ENCODE measurements around the gene LTBP2.

LTBP2 gene

GRCh38 chr14:74627076-74627475, 15.0 kb upstream of the LTBP2 start:
- H3K9me2 ChIP-seq (replicated peaks; ENCODE audit: insufficient read depth, low read length), result no peaks in the 10 kb centered on the region

GRCh38 chr14:74622257-74622656, 10.2 kb upstream of the LTBP2 start:
- Histone ChIP-seq H3K9ac (ENCODE audit: low read length) (no peak overlapping the region), H2AFZ (ENCODE audit: low read length) (no peak overlapping the region), H3K9me3 (replicated peaks; ENCODE audit: insufficient read depth, low read length) (no peaks in the 10 kb centered on the region), H3K36me3 (replicated peaks; ENCODE audit: insufficient read depth, low read length) (no peaks in the 10 kb centered on the region), H3K27ac (ENCODE audit: low read length) (no peak overlapping the region), H3K9me2 (replicated peaks; ENCODE audit: insufficient read depth, low read length) (no peaks in the 10 kb centered on the region), H3K79me2 (ENCODE audit: low read length) (no peaks in the 10 kb centered on the region), H3K4me3 (ENCODE audit: low read length) (no peak overlapping the region), H3F3A (ENCODE audit: insufficient read depth, low read length) (no peaks in the 10 kb centered on the region), H3K4me2 (ENCODE audit: low read depth, low read length) (no peak overlapping the region), H4K20me1 (ENCODE audit: insufficient read depth, low read length) (no peaks in the 10 kb centered on the region), H3K27me3 (replicated peaks; ENCODE audit: insufficient read depth, low read length) (no peaks in the 10 kb centered on the region), H3K4me1 (ENCODE audit: low read length) (no peaks in the 10 kb centered on the region)
- TF ChIP-seq CTCF (IDR thresholded peaks at IDR 0.05; ENCODE audit: low read length), result no peak
- TF ChIP-seq EZH2 (optimal IDR thresholded peaks at IDR 0.05; ENCODE audit: low read depth, low read length), result no peak
- TF ChIP-seq EZH2phosphoT487 (IDR thresholded peaks at IDR 0.05; ENCODE audit: low read length), result no peak
- DNase-seq, result no peak

More at GRCh38 chr14:74627076-74627475, 15.0 kb upstream of the LTBP2 start:
- H3K27me3 ChIP-seq (replicated peaks; ENCODE audit: insufficient read depth, low read length), result no peaks in the 10 kb centered on the region
- TF ChIP-seq CTCF (IDR thresholded peaks at IDR 0.05; ENCODE audit: low read length), result no peak
- TF ChIP-seq EZH2phosphoT487 (IDR thresholded peaks at IDR 0.05; ENCODE audit: low read length), result no peak
- H3K9me3 ChIP-seq (replicated peaks; ENCODE audit: insufficient read depth, low read length), result no peaks in the 10 kb centered on the region
- no peak for DNase-seq
- H3K4me3 ChIP-seq (ENCODE audit: low read length), result no peak overlapping the region
- no peaks in the 10 kb centered on the region for H4K20me1 ChIP-seq (ENCODE audit: insufficient read depth, low read length)
- H3K4me2 ChIP-seq (ENCODE audit: low read depth, low read length), result no peak overlapping the region
- no peak overlapping the region for H2AFZ ChIP-seq (ENCODE audit: low read length)
- no peaks in the 10 kb centered on the region for H3K79me2 ChIP-seq (ENCODE audit: low read length)
- H3K9ac ChIP-seq (ENCODE audit: low read length), result no peak overlapping the region
- no peaks in the 10 kb centered on the region for H3K36me3 ChIP-seq (replicated peaks; ENCODE audit: insufficient read depth, low read length)
- H3K27ac ChIP-seq (ENCODE audit: low read length), result no peak overlapping the region
- H3K4me1 ChIP-seq (ENCODE audit: low read length), result no peaks in the 10 kb centered on the region
- no peaks in the 10 kb centered on the region for H3F3A ChIP-seq (ENCODE audit: insufficient read depth, low read length)

GRCh38 chr14:74621556-74621955, 9.5 kb upstream of the LTBP2 start:
- no peaks in the 10 kb centered on the region for H3K79me2 ChIP-seq (ENCODE audit: low read length)
- H4K20me1 ChIP-seq (ENCODE audit: insufficient read depth, low read length), result no peaks in the 10 kb centered on the region
- H3K4me1 ChIP-seq (ENCODE audit: low read length), result no peaks in the 10 kb centered on the region
- no peak for TF ChIP-seq EZH2 (optimal IDR thresholded peaks at IDR 0.05; ENCODE audit: low read depth, low read length)
- no peak for TF ChIP-seq CTCF (IDR thresholded peaks at IDR 0.05; ENCODE audit: low read length)
- no peak for TF ChIP-seq EZH2phosphoT487 (IDR thresholded peaks at IDR 0.05; ENCODE audit: low read length)
- H3K27me3 ChIP-seq (replicated peaks; ENCODE audit: insufficient read depth, low read length), result no peaks in the 10 kb centered on the region
- H2AFZ ChIP-seq (ENCODE audit: low read length), result no peak overlapping the region
- no peaks in the 10 kb centered on the region for H3K9me3 ChIP-seq (replicated peaks; ENCODE audit: insufficient read depth, low read length)
- H3K4me3 ChIP-seq (ENCODE audit: low read length), result no peak overlapping the region
- no peak overlapping the region for H3K4me2 ChIP-seq (ENCODE audit: low read depth, low read length)
- H3F3A ChIP-seq (ENCODE audit: insufficient read depth, low read length), result no peaks in the 10 kb centered on the region
- no peak for DNase-seq
- no peaks in the 10 kb centered on the region for H3K9me2 ChIP-seq (replicated peaks; ENCODE audit: insufficient read depth, low read length)
- no peak overlapping the region for H3K27ac ChIP-seq (ENCODE audit: low read length)
- no peak overlapping the region for H3K9ac ChIP-seq (ENCODE audit: low read length)
- no peaks in the 10 kb centered on the region for H3K36me3 ChIP-seq (replicated peaks; ENCODE audit: insufficient read depth, low read length)

All from MM.1S (cell line).